ENCODE results near the gene CYYR1.

The CYYR1 gene

DNA sequence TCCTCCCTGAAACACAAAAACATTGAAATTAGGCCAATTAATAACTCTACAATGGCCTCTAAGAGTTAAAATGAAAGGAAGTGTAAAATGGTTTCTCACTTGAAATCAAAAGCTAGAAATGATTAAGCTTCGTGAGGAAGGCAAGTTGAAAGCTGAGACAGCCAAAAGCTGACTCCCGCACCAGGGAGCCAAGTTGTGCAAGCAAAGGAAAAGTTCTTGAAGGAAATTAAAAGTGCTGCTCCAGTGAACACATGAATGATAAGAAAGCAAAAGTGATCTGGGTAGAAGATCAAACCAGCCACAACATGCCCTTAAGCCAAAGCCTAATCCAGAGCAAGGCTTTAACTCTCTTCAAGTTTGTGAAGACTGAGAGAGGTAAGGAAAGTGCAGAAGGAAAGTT, 22.8 kb downstream of the CYYR1 start:
- DNase-seq = no peak

DNA sequence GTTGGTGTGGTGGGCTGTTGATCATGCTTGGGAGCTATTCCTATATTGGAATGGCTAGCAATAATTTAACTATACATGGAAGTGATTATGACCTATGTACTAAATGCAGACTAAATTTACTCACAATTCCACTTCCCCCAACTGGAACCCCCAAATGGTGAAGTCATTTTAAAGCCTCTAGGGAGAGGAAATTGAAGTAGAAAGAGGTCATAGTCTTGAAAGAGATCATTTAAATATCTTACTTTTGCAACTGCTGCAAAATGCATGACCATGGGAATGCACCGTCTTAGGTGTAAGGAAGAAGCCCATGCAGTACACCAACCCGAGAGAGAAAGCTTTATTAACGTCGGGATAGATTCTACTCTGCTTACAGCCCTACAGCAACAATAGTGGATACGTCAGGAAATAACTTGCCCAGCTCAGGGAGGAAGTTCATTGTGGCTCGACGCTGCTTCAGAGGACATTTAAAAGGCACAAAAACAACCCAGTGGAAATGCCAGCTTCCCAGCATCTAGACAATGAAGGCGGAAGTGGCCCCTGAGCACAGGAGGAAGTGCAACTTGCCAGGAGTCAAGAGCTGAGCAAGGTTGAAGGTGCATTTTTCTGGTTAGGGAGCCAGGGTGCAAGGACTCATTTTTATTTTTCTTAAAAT, 26.5 kb downstream of the CYYR1 start:
- DNase-seq = no peak

DNA sequence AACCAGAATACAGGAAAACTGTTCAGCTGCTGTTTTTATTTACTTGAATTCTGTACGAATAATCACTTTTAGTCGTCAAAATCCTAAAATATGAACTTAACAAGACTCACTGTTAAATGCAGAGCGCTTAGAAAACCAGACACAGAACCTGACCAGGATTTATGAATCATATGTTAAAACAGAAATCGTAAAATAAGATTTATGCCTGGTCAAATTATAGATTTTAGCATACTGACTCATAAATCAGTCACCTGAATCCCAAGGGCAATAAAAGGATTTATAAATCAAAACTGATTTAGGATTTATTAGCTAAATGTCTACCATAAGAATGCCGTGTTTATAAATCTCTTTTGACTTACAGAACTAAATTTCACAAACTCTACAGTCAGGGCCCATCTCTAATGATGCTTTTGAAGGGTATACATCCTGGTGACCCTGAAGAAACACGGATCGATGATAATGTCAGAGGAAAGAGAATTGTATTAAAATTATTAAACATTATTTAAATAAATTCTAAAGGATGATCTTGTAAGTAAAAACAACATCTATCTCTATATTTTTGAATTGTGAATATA, 28.8 kb downstream of the CYYR1 start:
- DNase-seq = no peak

DNA sequence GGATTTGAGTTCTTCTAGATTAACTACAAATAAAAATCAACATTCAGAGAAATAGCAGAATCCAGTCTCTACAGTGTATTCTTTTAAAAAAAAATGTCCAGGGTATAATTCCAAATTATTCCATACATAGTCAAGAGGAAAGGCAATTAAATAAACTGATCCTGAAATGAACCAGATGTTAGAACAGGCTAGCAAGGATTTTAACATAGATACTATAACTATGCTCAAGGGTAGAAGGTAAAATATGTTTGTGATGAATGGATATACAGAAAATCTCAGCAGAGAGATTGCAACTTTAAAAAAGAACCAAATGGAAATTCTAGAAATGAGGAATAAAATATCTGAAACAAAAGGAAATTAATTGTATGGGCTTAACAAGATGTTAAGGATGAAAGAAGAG, 32.4 kb downstream of the CYYR1 start:
- DNase-seq = no peak

DNA sequence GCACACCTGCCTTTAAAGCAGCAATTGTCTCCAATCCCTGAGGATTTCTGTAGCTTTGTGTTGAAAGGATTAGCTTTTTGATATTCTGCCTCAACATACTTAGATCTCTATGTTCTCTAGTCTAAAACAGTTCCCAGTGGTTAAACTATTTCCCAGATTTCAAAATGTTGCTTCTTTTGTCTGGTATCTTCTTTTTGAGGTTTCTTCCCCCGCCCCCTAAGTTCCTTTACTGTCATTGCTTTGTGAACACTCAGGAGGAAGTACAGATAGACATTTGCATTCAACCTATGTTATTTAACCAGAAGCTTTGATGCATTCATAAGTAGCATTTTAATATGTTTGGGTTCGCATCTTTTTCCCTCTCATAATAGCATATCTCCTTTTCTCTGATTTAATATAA, 33.5 kb downstream of the CYYR1 start:
- no peak for DNase-seq

DNA sequence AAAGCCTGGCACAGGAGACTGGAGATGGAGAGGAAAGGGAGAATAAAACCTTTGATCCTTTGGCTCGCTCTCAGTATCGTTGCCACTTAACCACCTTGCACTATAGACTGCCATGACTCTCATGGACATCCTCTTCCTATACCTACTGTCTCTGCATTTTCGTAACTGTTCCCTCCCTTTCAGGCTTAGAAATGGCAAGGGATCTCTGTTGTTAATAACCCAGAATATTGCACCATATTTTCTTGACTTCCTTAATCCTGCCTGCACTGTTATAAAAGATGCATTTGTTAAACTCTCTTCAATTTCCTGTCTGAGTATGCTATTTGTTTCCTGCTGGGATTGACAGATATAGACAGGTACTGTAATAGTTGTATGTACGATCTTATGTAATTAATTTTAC, 38.6 kb downstream of the CYYR1 start:
- DNase-seq = no peak

DNA sequence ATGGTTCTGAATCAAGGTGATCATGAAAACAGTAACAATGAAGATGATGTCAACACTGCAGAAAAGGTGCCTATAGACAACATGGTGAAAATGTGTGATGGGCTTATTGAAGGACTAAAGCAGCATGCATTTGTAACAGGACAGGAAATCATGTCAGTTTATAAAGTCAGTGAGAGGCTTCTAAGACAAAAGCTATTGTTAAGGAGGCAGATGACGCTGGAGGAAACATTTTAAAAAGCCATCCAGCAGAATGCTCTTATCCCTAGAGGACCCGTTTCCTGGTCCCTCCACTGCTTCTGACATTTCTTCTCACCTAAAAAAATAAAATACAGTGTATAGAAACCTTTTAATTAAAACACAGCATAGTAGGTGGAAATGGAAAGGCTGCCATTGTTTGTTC, 40.9 kb downstream of the CYYR1 start:
- DNase-seq = no peak

DNA sequence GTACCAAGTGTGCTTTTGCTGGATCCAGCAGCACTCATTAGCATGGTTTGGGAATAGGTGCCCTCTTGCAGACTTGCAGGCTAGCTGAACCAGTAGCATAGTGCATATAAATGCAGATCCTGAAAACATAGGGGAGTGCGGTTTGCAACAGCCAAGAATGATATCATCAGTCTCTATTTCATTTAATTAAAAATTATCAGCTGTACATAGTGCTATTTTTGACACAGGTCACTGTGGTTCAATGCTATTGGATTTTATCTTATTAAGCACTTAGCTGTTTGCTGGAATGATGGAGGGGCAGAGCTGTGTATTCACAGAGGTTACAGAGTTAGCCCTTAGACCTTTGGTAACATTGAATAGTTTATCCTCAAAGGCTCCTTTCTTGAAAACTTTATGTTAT, 43.6 kb downstream of the CYYR1 start:
- DNase-seq = no peak

DNA sequence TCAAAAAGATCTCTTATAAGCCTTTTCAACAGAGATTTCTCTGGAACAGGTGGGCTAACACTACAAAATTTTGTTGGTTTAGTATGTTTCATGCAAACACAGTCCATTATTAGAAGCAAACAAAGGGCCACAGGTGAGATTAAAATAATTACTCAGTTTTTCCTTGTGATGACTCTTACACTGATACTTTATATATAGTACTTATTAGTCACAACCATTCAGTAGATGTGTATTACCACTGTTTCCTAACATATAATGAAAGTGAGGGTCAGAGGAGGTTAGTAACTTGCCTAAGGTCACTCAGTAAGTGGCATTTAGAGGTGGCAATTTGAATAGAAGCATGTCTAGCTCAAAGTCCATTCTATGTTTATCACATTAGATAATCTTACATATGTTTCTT, 44.2 kb downstream of the CYYR1 start:
- DNase-seq = no peak

DNA sequence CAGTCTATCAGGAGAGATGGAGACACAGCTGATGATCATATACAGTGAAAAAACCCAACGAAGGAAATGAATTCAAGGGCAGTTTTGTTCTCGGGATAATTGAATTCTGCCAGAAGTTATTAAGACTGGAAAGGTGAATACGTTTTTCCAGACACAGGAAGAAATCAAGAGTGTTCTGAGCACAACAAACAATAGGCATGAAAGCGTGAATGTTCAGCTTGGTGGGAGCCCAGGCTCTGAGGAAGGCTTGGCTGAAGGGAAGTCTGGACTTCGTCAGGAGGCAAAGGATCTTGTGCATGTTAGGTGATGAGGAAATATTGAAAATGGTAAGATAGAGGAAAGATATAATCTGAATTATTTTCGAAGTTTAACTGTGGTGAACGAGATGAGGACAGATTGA, 50.4 kb downstream of the CYYR1 start:
- no peak for DNase-seq

DNA sequence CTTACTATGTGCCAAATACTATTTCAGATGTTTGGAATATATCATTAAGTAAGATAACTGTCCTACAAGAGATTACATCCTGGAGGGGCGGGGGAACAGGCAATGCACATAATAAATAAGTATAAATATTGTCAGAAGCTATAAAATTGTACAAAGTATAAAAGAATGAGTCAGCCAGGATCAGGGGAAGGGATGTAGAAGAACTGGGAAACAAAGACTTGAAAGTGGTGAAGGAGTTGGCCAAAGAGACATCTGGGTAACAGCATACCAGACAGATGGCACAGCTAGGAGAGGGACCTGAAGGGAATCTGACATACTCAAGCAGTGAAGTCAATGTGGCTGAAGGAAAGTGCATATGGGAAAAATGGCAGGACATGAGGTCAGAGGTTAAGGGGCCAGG, 53.9 kb downstream of the CYYR1 start:
- no peak for DNase-seq

DNA sequence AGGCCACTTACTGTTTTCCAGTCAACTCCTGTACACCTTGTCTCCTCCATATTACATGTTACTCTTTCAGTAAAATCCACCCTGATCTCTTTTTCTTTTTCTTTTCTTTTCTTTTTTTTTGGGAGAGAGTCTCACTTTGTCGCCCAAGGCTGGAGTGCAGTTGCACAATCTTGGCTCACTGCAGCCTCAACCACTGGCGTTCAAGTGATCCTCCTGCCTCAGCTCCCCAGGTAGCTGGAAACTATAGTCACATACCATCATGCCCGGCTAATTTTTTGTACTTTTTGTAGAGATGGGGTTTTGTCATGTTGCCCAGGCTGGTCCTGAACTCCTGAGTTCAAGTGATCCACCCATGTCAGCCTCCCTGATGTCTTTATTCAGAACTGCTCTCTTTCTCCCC, 57.8 kb downstream of the CYYR1 start:
- no peak for DNase-seq

DNA sequence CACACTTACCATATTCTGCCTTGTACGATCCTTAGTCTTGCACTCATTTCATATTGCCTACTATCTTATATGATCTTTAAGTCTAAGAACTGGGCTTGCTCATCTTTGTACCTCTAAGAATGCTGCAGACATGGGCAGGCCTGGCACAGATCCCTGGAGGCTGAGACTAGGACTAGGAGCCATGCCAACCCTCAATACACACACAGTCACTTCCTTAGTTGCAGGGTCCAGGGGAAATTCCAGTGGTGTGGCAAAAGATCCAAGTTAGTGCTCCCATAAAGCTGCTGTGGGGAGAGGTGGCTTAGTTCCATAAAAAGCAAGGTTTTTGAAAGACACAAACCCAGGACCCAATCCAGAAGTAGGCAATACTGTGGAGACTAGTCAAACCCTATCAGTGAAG, 59.9 kb downstream of the CYYR1 start:
- no peak for DNase-seq

DNA sequence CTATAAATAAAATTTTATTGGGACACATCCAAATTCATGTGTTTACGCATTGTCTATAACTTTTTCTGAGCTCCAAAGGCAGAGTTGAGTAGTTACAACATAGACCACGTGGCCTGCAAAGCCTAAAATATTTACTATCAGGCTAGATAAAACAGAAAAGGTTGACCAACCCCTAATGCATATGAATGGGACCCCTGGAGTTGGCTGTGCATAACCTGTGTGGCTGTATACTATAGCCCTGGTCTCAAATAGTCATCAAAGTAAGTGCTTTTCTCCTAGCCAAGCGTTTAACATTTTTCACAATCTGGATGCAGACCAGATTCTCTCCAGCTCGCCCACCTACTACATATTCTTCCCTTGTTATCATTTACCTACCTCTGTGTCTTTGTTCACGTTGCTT, 60.4 kb downstream of the CYYR1 start:
- DNase-seq = no peak

DNA sequence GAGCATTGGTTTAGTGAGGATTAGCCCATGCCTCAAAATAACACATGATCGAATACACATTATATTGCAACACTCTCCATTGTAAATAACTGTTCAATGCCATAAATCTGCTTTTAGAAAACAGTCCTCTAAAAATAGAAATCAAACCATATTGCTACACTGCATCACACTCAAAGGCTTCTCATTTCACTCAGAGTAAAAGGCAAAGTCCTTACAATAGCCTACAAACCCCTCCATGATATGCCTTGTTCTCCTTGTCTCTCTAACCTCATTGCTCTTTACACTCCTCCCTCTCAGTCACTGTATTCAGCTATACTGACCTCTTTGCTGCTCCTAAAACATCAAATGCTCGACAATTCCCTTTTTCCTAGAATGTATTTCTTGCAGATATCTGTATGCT, 64.2 kb downstream of the CYYR1 start:
- DNase-seq = no peak

DNA sequence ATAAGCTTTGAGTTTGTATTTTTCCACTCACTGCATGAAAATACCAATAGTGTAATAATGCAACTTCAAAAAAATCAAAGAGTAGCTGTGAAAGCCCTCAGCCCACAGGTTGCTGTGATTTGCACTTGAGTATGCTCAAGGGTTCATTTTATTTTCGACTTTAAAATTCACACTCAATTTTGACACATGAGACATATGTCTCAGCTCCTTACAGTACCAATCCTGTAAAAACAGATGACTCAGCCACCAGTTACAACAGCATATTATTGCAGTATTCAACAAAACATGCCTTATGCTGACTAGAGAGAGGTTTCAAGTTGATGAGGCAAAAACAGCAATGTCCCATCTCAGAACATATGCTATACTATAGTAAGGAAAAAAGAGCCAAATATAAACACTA, 66.1 kb downstream of the CYYR1 start:
- DNase-seq = no peak

DNA sequence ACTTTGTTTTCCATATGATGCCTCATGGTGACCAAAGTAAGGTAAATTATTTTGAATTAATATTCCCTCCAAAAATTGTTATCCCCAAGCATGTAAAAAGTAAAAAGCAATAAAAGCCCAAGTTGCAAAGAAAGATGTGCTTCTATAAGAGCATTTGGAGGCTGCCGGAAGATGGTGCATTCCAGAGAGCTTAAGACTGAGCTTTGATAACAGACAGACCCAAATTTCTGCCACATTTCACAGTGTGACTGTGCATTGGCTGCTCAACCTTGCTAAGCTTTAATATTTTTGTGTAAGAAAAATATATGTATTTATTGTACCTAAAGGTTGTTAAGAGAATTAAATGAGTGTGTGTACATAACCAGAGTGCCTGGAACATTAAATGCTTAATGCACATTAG, 67.9 kb downstream of the CYYR1 start:
- no peak for DNase-seq

DNA sequence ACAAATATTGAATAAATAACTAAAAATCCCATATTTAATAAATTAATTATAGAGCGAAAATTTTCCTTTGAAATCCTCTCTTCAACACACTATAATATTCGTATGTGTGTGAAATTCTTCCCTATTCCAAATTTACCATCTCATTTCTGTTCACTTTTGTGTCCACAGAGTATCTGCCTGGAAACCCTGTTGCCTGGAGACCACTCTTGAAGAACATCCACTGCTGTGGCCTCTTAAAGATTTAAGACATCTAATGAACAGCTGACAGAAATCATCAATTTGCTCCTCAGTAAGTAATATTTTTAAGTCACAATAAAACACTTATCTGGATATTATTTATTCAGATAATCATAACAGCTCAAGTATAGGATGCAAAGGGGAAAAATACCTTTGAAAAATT, 69.7 kb downstream of the CYYR1 start:
- no peak for DNase-seq

DNA sequence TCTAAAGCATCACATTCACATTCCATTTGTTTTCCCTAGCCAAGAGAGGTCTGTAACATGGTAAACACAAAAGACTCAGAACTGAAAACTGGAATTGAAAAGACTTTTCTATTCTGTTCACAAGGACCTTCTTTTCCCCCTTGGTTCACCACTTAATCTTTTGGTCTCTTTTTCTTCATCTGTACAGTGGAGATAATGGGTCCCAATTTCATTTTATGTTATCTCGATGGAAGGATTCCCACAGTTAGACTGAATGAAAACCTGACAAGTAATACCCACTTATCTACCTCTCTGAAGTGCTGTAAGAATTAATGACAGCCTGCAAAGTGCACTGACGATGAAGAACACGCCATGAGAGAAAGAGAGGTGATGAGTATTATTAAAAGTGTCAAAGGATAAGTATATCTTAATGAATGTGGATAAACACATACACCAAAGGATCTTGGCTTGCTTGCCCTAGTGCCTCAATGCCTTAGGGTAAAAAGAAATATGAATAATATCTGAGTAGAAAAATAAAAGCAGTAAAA, 71.5 kb downstream of the CYYR1 start:
- DNase-seq = no peak

DNA sequence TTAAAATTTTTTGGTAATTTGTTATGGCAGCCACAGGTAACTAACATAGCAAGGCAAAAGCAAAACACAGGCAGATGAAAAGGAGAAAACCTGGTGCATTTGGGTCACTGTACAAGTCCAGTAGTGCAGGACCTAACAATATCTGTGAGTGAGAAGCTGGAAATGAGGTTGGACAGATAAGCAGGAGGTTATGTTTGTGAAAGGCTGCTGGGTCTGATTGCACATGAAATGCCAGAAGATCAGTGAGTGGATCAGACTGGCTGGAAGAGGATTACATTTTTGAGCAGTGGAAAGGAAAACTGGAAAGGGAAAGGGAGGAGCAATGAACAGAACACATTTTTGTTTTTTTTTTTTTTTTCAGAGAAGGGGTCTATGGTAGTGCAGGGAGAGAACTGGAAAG, 73.6 kb downstream of the CYYR1 start:
- DNase-seq = no peak

DNA sequence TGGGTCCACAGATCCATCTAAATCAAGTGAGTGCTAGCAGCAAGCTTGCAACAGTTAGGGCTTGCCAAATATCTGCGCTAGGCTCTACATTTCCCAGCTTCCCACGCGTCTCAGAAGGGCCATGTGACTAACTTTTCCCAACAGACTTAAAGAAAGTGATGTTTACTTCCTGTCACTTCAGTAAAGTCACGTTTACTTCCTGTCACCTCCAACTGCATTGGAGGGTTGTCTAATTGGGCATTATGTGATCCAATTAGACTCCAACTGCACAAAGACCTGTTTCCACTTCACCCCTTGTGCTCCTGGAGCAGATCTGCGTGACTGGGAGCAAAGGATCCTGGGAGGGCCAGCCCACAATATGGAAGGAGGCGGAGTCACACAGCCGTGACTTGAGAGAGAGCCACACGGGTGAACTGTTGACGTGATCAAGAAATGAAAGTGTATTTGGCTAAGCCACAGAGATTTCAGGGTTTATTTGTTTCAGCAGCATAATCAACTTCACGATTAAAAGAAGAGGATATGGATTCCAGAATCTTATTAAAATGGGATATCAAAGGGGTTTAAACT, 77.7 kb downstream of the CYYR1 start:
- DNase-seq = no peak

DNA sequence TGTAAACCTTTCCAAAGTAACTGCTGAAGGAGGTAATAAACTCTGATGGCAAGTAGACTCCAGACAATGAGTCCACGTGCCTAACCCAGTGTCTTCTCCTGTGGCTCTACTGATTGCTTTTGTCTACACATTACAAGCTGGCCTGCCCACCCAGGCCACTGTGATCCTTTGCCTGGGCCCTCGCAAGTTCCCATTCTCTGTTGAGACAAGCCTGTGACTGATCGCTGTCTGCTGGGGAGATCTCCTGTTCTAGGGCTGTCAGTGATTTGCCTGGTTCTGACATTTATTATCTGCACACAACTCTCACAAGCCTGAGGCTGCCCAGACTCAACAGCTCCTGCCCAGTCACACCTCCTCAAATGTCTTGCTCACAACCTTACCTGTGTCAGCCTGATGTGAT, 81.4 kb downstream of the CYYR1 start:
- DNase-seq = no peak

DNA sequence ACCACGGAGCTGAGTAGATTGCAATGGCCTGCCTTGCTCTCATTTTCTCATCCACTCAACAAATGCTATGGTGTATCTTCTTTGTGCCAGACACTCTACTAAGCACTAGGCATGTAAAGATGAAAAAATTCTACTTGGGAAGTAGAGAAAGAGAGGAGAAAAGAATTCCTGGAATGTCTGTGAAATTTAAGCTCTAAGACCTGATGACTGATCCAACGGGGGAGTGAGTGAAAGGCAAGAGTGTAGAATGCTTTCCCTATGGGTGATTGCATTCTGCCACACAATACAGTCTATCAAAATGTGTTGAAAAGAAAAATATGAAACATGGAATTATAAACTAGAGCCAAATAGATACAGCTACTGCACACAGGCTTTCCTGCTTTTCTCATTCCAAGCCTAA, 82.3 kb downstream of the CYYR1 start:
- no peak for DNase-seq

DNA sequence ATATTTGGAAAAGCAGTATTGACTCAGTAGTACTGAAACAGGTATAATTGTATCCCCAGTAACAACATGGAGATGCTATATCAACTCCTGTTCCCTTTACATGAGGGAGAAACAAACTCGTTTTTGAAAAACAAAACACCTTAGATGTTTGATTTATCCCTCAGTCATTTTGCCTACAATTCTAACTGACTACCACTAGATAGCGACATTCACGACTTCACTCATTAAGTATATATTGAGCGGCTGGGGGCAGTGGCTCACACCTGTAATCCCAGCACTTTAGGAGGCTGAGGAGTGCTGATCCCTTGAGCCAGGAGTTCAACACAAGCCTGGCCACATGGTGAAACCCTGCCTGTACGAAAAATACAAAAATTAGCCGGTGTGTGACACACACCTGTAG, 83.3 kb downstream of the CYYR1 start:
- DNase-seq = no peak

DNA sequence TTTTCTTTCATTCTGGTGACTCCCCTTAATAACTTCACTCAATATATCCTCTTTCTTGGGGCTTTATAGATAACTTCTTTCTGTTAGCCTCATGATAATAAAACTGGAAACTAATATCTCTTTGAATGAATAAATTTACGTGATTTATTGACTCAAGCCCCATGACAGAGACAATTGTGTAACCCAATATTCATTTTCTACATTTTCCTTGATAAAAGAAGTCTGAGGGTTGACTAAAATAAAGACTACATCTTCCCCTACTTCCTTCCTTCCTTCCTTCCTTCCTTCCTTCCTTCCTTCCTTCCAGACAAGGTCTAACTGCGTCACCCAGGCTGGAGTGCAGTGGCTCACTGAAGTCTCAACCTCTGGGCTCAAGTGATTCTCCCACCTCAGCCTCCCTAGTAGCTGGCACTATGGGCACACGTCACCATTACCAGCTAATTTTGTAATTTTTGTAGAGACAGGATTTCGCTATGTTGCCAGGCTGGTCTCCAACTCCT, 85.1 kb downstream of the CYYR1 start:
- no peak for DNase-seq

All from NCI-H1092 (cell line).